Small intestine (tissue), 7 donors: Measurements from ENCODE around the gene MGST3. TPM values are rescaled to one million over a fixed set of nuclear protein-coding genes. Genes with fewer than 3 reads are reported as not detected.
"Not testable (repeated sequence)": the region's sequence is repeated elsewhere in the genome, so short reads cannot be mapped to it uniquely, and the experiment has no call there.

Experiments
- DNase-seq, 2 donors: peaks; one replicate each; pipeline versions ENCODE4 v3.0.0 to v3.0.0-alpha.2; 2013
- FAIRE-seq: peaks from 2 replicates; lab custom pipeline; 2012; peaks lifted over from hg19 to GRCh38; lab: Jason Lieb, UNC
- H3K27ac ChIP-seq, 3 donors: one replicate each; pipeline ENCODE4 v1.5.1; 2013; ENCODE audit warnings: low read length in 2 of 3, mild to moderate bottlenecking in 2 of 3, control low read depth in 1 of 3, inconsistent platforms in 1 of 3, low read depth in 1 of 3, moderate library complexity in 1 of 3
- H3K27me3 ChIP-seq, 3 donors: one replicate each; pipeline ENCODE4 v1.6.1; 2013; ENCODE audit warnings: low read length in 3 of 3, inconsistent platforms in 1 of 3; ENCODE audit not compliant: control insufficient read depth in 3 of 3, insufficient read depth in 3 of 3
- H3K36me3 ChIP-seq, 3 donors: one replicate each; pipeline ENCODE4 v1.6.1; 2013; ENCODE audit warnings: low read length in 3 of 3, inconsistent platforms in 1 of 3, low read depth in 1 of 3, mild to moderate bottlenecking in 1 of 3, moderate library complexity in 1 of 3; ENCODE audit not compliant: control insufficient read depth in 3 of 3, insufficient read depth in 2 of 3
- H3K4me1 ChIP-seq, 3 donors: one replicate each; pipeline ENCODE4 v1.6.1; 2013; ENCODE audit warnings: low read length in 2 of 3, inconsistent platforms in 1 of 3, low read depth in 1 of 3, mild to moderate bottlenecking in 1 of 3, moderate library complexity in 1 of 3; ENCODE audit not compliant: control insufficient read depth in 3 of 3, insufficient read depth in 2 of 3
- H3K4me3 ChIP-seq, 3 donors: one replicate each; pipeline ENCODE4 v1.5.1; 2013; ENCODE audit warnings: low read length in 3 of 3, control low read depth in 1 of 3, inconsistent platforms in 1 of 3, low read depth in 1 of 3, mild to moderate bottlenecking in 1 of 3, moderate library complexity in 1 of 3
- H3K9me3 ChIP-seq, 2 donors: one replicate each; pipeline ENCODE4 v1.6.1; 2013; ENCODE audit warnings: low read depth in 1 of 2, low read length in 1 of 2; ENCODE audit not compliant: control insufficient read depth in 2 of 2, insufficient read depth in 1 of 2
- WGBS, 3 donors: extraction: QIAGEN DNeasy Blood & Tissue Kit; methylation state at CpG; one replicate each; pipeline ENCODE4 v1.1.7; 2013; 5-methylcytosine and 5-hydroxymethylcytosine counted together
- polyA plus RNA-seq, 4 donors: library from polyadenylated mRNA; stranded (reverse) in 3 of 4; unstranded in 1 of 4; fragments of 200-250 nt in 3 of 4; fragments of 120-200 nt in 1 of 4; gene quantifications; one replicate each; pipeline versions ENCODE4 v1.2.1 to v1.2.3, GENCODE V29; 2013
- donor health status: healthy with polysubstance abuse.
- donor health status: control.
- donor health status: control.
- donor health status: Bipolar disorder and iron deficiency.
- donor health status: healthy.

The MGST3 gene
- polyA plus RNA-seq, 4 donors, result 129 to 837 (median 545) TPM

DNA sequence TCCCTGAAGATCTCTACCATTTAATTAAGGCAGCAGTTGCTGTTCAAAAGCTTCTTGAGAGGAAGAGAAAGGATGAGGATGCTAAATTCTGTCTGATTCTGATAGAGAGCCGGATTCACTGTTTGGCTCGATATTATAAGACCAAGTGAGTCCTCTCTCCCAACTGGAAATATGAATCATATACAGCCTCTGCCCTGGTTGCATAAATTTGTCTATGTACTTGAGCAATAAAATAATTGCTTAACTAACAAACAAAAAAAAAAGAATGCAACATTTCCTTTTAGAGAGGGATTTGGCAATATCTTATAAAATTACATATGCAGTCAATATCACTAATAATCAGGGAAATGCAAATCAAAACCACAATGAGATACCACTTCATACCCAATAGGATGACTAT, 40.5 kb downstream of the MGST3 start:
- no peak for DNase-seq
- no peak for FAIRE-seq
- Histone ChIP-seq H3K27me3 (no peaks in the 10 kb centered on the region), H3K9me3 (no peaks in the 10 kb centered on the region), H3K4me3 (no peak overlapping the region), H3K4me1 (no peaks in the 10 kb centered on the region), H3K27ac (no peak overlapping the region), H3K36me3 (peaks cover 4 to 31% (median 14%) of the 10 kb centered on the region in 3 donors)
- WGBS, 3 donors, result 92 to 96% (median 92%) methylated on average over 2 of the region's 2 CpGs

DNA sequence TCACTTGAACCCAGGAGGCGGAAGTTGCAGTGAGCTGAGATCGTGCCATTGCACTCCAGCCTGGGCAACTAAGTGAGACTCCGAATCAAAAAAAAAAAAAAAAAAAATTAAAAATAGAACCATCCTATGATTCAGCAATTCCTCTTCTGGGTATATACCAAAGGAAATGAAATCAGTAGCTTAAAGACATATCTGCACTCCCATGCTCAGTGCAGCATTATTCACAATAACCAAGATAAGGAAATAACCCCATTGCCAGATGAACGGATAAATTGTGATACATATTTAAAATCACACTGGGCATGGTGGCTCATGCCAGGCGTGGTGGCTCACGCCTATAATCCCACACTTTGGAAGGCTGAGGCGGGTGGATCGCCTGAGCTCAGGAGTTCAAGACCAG, 43.6 kb downstream of the MGST3 start:
- no peaks in the 10 kb centered on the region for H3K4me1 ChIP-seq
- peaks cover 3 to 34% (median 18%) of the 10 kb centered on the region in 3 donors for H3K36me3 ChIP-seq
- DNase-seq (no peak), FAIRE-seq (no peak)
- H3K27ac ChIP-seq, result no peak overlapping the region
- H3K9me3 ChIP-seq, result no peaks in the 10 kb centered on the region
- WGBS, 3 donors, result 90 to 94% (median 91%) methylated on average over 8 of the region's 8 CpGs
- H3K4me3 ChIP-seq, result no peak overlapping the region
- no peaks in the 10 kb centered on the region for H3K27me3 ChIP-seq

GRCh38 chr1:165675794-165676193, 44.8 kb downstream of the MGST3 start:
- no peak for DNase-seq
- Histone ChIP-seq H3K4me1 (no peaks in the 10 kb centered on the region), H3K27ac (no peak overlapping the region), H3K9me3 (no peaks in the 10 kb centered on the region), H3K4me3 (no peak overlapping the region), H3K27me3 (no peaks in the 10 kb centered on the region), H3K36me3 (peaks cover 9 to 30% (median 24%) of the 10 kb centered on the region in 3 donors)
- WGBS, 3 donors, result 95 to 100% (median 97%) methylated on average over 1 of the region's 1 CpG
- FAIRE-seq, result no peak

- DNase-seq, result no peak
- 4 to 36% (median 18%) methylated on average over 2 of the region's 2 CpGs for WGBS, 3 donors
These were observed 47.5 kb downstream of the MGST3 start for GRCh38 chr1:165678509-165678908.

GRCh38 chr1:165679282-165680036, 48.4 kb downstream of the MGST3 start:
- Histone ChIP-seq H3K4me3 (no peak overlapping the region), H3K27ac (no peak overlapping the region), H3K9me3 (no peaks in the 10 kb centered on the region), H3K27me3 (no peaks in the 10 kb centered on the region), H3K36me3 (peaks cover 14 to 29% (median 28%) of the 10 kb centered on the region in 3 donors), H3K4me1 (no peaks in the 10 kb centered on the region)
- 37 to 83% (median 42%) methylated on average over 1 of the region's 1 CpG for WGBS, 3 donors
- DNase-seq, result no peak
- no peak for FAIRE-seq

More at GRCh38 chr1:165678509-165678908, 47.5 kb downstream of the MGST3 start:
- no peak for FAIRE-seq
- Histone ChIP-seq H3K36me3 (peaks cover 14 to 30% (median 28%) of the 10 kb centered on the region in 3 donors), H3K27ac (no peak overlapping the region), H3K9me3 (no peaks in the 10 kb centered on the region), H3K4me1 (no peaks in the 10 kb centered on the region), H3K27me3 (no peaks in the 10 kb centered on the region), H3K4me3 (no peak overlapping the region)

- WGBS, 3 donors, result 53 to 88% (median 81%) methylated on average over 2 of the region's 2 CpGs
- peaks cover 14 to 28% (median 25%) of the 10 kb centered on the region in 3 donors for H3K36me3 ChIP-seq
- no peak for FAIRE-seq
These were observed 49.3 kb downstream of the MGST3 start for GRCh38 chr1:165680303-165680702.

DNA sequence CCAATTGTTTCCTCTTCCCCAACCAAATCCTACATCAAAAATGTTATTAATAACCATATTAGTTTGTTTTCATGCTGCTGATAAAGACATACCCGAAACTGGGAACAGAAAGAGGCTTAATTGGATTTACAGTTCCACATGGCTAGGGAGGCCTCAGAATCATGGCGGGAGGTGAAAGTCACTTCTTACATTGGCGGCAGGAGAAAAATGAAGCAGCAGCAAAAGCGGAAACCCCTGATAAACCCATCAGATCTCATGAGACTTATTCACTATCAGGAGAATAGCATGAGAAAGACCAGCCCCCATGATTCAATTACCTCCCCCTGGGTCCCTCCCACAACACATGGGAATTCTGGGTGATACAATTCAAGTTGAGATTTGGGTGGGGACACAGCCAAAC, 49.7 kb downstream of the MGST3 start:
- not testable (repeated sequence) for H3K27ac ChIP-seq

More at GRCh38 chr1:165680303-165680702, 49.3 kb downstream of the MGST3 start:
- Histone ChIP-seq H3K4me3 (no peak overlapping the region), H3K9me3 (no peaks in the 10 kb centered on the region), H3K27me3 (no peaks in the 10 kb centered on the region), H3K27ac (no peak overlapping the region), H3K4me1 (no peaks in the 10 kb centered on the region)
- no peak for DNase-seq

GRCh38 chr1:165683848-165684485, 52.9 kb downstream of the MGST3 start:
- peaks cover 0 to 4% of the 10 kb centered on the region in 2 donors for H3K9me3 ChIP-seq
- no peak for DNase-seq
- H3K4me3 ChIP-seq, result no peak overlapping the region
- peaks cover 12 to 20% (median 20%) of the 10 kb centered on the region in 3 donors for H3K36me3 ChIP-seq
- H3K4me1 ChIP-seq, result no peaks in the 10 kb centered on the region
- 0 to 61% (median 10%) methylated on average over 1 of the region's 1 CpG for WGBS, 3 donors
- no peak for FAIRE-seq
- H3K27me3 ChIP-seq, result no peaks in the 10 kb centered on the region
- no peak overlapping the region for H3K27ac ChIP-seq

More for the DNA sequence above, 49.7 kb downstream of the MGST3 start:
- peaks cover 14 to 30% (median 25%) of the 10 kb centered on the region in 3 donors for H3K36me3 ChIP-seq
- 94 to 99% (median 97%) methylated on average over 4 of the region's 4 CpGs for WGBS, 3 donors
- not testable (repeated sequence) for DNase-seq, H3K4me1 ChIP-seq, H3K9me3 ChIP-seq, FAIRE-seq, H3K27me3 ChIP-seq, H3K4me3 ChIP-seq
